ENCODE measurements around the gene ARHGAP8. TPM values are rescaled to one million over a fixed set of nuclear protein-coding genes. Genes with fewer than 3 reads are reported as not detected.

Gene ARHGAP8
- total and polyA plus RNA-seq, 2 donors (not counting 1 experiment from before 2014, with no cell fraction given), result 0.37 TPM; not detected in 1

GRCh38 chr22:44758344-44758973 is 6.1 kb downstream of the ARHGAP8 start:
- Histone ChIP-seq H3K36me3 (replicated peaks in 1 of 2; ENCODE audit: control extremely low read depth in 1 of 2, control insufficient read depth in 1 of 2, extremely low read depth in 1 of 2, insufficient read depth in 2 of 2, low read length in 1 of 2) (no peaks in the 10 kb centered on the region), H4K20me1 (ENCODE audit: control insufficient read depth, insufficient read depth, low read length, poor library complexity, severe bottlenecking) (no peaks in the 10 kb centered on the region), H2AFZ (ENCODE audit: insufficient read depth, low read depth, low read length, poor library complexity, severe bottlenecking) (no peak overlapping the region), H3K4me3 (ENCODE audit: control extremely low read depth in 1 of 5, extremely low read depth in 1 of 5, insufficient read depth in 1 of 5, low read depth in 2 of 5, low read length in 4 of 5) (no peak overlapping the region), H3K9me3 (ENCODE audit: control extremely low read depth in 1 of 3, control insufficient read depth in 2 of 3, insufficient read depth in 1 of 3, low read length in 2 of 3) (peaks cover 0 to 22% (median 3%) of the 10 kb centered on the region in 3 donors), H3K27ac (ENCODE audit: low read length in 2 of 2) (no peak overlapping the region), H3K9ac (ENCODE audit: low read length) (no peak overlapping the region), H3K4me1 (ENCODE audit: control insufficient read depth in 2 of 2, insufficient read depth in 2 of 2, low read length in 2 of 2) (no peaks in the 10 kb centered on the region), H3K27me3 (replicated peaks in 1 of 4; ENCODE audit: control extremely low read depth in 1 of 4, control insufficient read depth in 3 of 4, insufficient read depth in 4 of 4, low read length in 3 of 4) (peaks cover 0 to 17% (median 8%) of the 10 kb centered on the region in 4 experiments), H3K79me2 (ENCODE audit: control insufficient read depth, insufficient read depth, low read length) (no peaks in the 10 kb centered on the region), H3K4me2 (replicated peaks; ENCODE audit: low read depth, low read length, poor library complexity, severe bottlenecking) (no peak overlapping the region)
- WGBS (ENCODE audit: insufficient coverage), result 87% methylated on average over 10 of the region's 11 CpGs
- intact Hi-C loops (cut with micrococcal nuclease), result no loop called here
- CTCF ChIA-PET, result no interaction called here
- Mint-ChIP-seq H3K27me3 (peaks cover 36% of the 10 kb centered on the region), H3K27ac (no peak overlapping the region), H3K4me3 (no peak overlapping the region), H3K4me1 (no peaks in the 10 kb centered on the region), H3K9me3 (ENCODE audit: insufficient read depth) (peaks cover 3% of the 10 kb centered on the region)
- no peak for TF ChIP-seq EZH2 (IDR thresholded peaks at IDR 0.05; ENCODE audit: borderline replicate concordance, insufficient read depth, low read depth, low read length, poor library complexity, severe bottlenecking)
- no peak for TF ChIP-seq CTCF (IDR thresholded peaks at IDR 0.05)
- no peak for DNase-seq
- no peak for ATAC-seq (ENCODE audit: low read depth)
- POLR2A ChIA-PET, result no interaction called here

- ATAC-seq (ENCODE audit: low read depth), result no peak
- Histone ChIP-seq H3K27ac (ENCODE audit: low read length in 2 of 2) (no peak overlapping the region), H3K36me3 (replicated peaks in 1 of 2; ENCODE audit: control extremely low read depth in 1 of 2, control insufficient read depth in 1 of 2, extremely low read depth in 1 of 2, insufficient read depth in 2 of 2, low read length in 1 of 2) (no peaks in the 10 kb centered on the region), H3K9me3 (ENCODE audit: control extremely low read depth in 1 of 3, control insufficient read depth in 2 of 3, insufficient read depth in 1 of 3, low read length in 2 of 3) (peaks cover 0 to 22% (median 3%) of the 10 kb centered on the region in 3 donors), H3K27me3 (replicated peaks in 1 of 4; ENCODE audit: control extremely low read depth in 1 of 4, control insufficient read depth in 3 of 4, insufficient read depth in 4 of 4, low read length in 3 of 4) (peaks cover 0 to 12% (median 5%) of the 10 kb centered on the region in 4 experiments), H4K20me1 (ENCODE audit: control insufficient read depth, insufficient read depth, low read length, poor library complexity, severe bottlenecking) (no peaks in the 10 kb centered on the region), H2AFZ (ENCODE audit: insufficient read depth, low read depth, low read length, poor library complexity, severe bottlenecking) (no peak overlapping the region), H3K4me3 (ENCODE audit: control extremely low read depth in 1 of 5, extremely low read depth in 1 of 5, insufficient read depth in 1 of 5, low read depth in 2 of 5, low read length in 4 of 5) (no peak overlapping the region), H3K9ac (ENCODE audit: low read length) (no peak overlapping the region), H3K4me1 (ENCODE audit: control insufficient read depth in 2 of 2, insufficient read depth in 2 of 2, low read length in 2 of 2) (no peaks in the 10 kb centered on the region), H3K79me2 (ENCODE audit: control insufficient read depth, insufficient read depth, low read length) (no peaks in the 10 kb centered on the region), H3K4me2 (replicated peaks; ENCODE audit: low read depth, low read length, poor library complexity, severe bottlenecking) (no peak overlapping the region)
- no peak for DNase-seq
- 87% methylated on average over 3 of the region's 6 CpGs for WGBS (ENCODE audit: insufficient coverage)
- peaks cover 32% of the 10 kb centered on the region for H3K27me3 Mint-ChIP-seq
- intact Hi-C loops (cut with micrococcal nuclease), result no loop called here
- no peak overlapping the region for H3K27ac Mint-ChIP-seq
- CTCF ChIA-PET, result no interaction called here
- POLR2A ChIA-PET, result no interaction called here
- no peaks in the 10 kb centered on the region for H3K4me1 Mint-ChIP-seq
- H3K9me3 Mint-ChIP-seq (ENCODE audit: insufficient read depth), result peaks cover 3% of the 10 kb centered on the region
- TF ChIP-seq EZH2 (IDR thresholded peaks at IDR 0.05; ENCODE audit: borderline replicate concordance, insufficient read depth, low read depth, low read length, poor library complexity, severe bottlenecking), result no peak
- no peak for TF ChIP-seq CTCF (IDR thresholded peaks at IDR 0.05)
- H3K4me3 Mint-ChIP-seq, result no peak overlapping the region
Observed at GRCh38 chr22:44759001-44759400, 6.6 kb downstream of the ARHGAP8 start.

Data from B cell (primary cell).